GM18499 (cell line): ENCODE data around the gene LRP3.
"Not testable (repeated sequence)": the region's sequence is repeated elsewhere in the genome, so short reads cannot be mapped to it uniquely, and the experiment has no call there.

Experiments used
- ATAC-seq: cut with Tn5 transposase; IDR thresholded peaks from one replicate; pipeline ENCODE4 v1.9.1; 2021; ENCODE audit warnings: moderate number of reproducible peaks; ENCODE audit not compliant: insufficient read depth, unreplicated experiment

Gene LRP3

GRCh38 chr19:33215438-33216197 lies 21.5 kb downstream of the LRP3 start:
- no peak for ATAC-seq

GRCh38 chr19:33216198-33216830 lies 22.2 kb downstream of the LRP3 start:
- no peak for ATAC-seq

GRCh38 chr19:33217881-33218280 lies 23.8 kb downstream of the LRP3 start:
- no peak for ATAC-seq

GRCh38 chr19:33219261-33219815 lies 25.2 kb downstream of the LRP3 start:
- no peak for ATAC-seq

DNA sequence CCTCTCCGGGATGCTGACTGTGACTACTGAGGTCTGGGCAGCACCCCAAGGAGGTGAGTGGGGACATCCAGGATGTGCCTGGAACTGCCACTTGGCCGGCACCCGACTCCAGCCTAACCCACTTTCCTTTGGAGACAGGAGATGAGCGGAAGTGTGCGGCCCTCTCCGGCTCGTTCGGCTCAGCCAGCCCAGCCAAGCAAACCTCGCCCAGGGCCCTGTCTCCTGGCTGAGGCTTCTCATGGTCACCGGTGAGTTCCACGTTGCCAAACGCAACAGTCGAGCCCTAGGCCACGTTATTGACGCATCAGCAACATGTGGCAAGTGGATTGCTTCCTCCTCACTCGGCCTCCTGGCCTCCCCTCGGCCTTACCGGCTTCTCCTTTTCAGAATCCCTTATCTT lies 26.0 kb downstream of the LRP3 start:
- ATAC-seq = no peak

- no peak for ATAC-seq
Measured at GRCh38 chr19:33220735-33221134, 26.6 kb downstream of the LRP3 start.

DNA sequence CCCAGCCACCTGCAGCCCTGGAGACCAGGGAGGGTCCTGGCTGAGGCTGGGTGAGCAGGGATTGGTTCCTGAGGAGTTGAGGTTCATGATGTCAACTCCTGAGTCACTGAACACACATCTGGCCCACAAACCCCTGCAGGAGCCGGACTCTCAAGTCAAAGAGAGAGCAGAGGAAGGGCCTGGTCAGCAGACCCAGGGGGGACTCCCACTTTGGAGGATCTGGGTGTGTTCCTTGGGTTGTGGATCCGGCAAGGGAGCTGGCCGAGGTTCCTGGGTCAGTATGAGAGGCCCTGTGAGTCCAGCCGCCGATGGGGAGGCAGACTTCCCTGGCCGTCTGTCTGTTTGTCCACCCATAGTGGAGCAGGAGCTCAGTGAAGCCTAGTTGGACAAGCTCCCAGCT lies 27.5 kb downstream of the LRP3 start:
- no peak for ATAC-seq

DNA sequence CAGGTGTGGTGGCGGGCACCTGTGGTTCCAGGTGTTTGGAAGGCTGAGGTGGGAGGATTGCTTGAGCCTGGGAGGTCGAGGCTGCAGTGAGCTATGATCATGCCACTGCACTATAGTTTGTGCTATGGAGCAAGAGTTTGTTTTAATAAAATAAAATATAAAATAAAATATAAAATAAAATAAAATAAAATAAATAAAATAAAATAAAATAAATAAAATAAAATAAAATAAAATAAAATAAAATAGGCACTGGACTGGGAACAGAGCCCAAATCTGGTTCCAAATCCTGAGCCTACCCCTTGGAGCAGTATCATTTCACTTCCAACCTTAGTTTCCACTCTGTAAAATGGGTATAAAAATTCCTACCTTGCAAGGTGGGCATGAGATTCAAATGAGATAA lies 28.1 kb downstream of the LRP3 start:
- ATAC-seq = not testable (repeated sequence)

GRCh38 chr19:33224694-33225457 lies 30.7 kb downstream of the LRP3 start:
- ATAC-seq = no peak

DNA sequence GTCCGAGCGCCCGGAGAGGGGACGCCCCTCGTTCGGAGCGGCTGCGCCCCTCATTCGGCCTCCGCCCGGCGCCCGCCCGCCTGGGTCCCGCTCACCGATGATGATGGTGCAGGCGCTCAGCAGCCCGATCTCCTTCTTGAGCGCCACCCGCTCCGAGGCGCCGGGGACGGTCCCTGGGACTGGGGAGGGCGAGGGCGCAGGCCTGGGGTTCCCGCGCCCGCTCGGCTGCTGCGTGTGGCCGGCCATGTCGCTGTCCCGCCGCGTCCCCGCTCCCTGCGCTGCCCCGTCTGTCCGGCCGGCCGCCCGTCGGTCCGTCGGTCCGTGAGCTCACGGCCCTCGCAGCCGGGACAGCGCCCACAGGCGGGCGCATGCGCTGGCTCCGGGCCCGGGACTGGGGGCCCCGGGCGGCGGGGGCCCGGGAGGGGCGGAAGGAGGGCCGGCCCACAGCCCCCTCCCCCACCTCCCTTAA lies 31.4 kb downstream of the LRP3 start, which contains the start of gene SLC7A10:
Gene SLC7A10, minus strand, starts transcription at position 393 of the 469 bp plus-strand sequence. Its CDS starts 147 bp downstream, at position 246.
- ATAC-seq = no peak

DNA sequence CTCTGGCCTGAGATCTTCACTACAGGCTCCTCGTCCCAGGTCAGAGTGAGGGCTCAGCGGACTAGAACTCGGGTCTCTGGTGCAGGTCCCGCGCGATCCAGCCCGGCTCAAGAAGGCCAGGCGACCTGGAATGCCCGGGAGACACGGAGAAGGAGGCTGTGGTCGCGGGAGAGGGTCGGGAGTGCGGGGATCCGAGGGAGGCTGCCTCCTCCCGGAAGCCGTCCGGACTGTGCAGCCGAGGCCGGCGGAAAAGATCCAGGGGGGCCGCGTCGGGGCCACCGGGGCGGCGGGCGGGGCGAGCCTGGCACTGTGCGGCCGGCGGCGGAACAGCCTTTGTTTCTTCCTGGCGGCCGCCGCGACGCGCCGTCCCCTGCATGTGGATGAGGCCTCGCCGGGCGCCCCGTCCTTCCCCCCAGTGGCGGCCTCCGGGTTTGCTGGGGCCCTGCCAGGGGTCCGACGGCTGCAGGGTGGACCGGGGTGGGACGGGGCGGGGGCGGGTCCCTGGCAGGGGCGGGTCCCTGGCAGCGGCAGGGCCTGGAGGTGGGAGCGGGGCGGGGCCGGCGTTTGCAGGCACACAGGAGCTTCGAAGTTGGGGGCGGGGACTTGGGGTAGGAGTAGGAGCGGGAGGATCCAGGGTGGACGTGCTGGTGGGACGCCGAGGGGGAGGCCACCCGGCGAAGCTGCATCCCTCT lies 32.6 kb downstream of the LRP3 start:
- no peak for ATAC-seq

GRCh38 chr19:33227242-33227650 lies 33.1 kb downstream of the LRP3 start:
- no peak for ATAC-seq

- ATAC-seq = no peak
Measured at GRCh38 chr19:33227870-33228599, 33.9 kb downstream of the LRP3 start.

- ATAC-seq = no peak
Measured at GRCh38 chr19:33229962-33230361, 35.8 kb downstream of the LRP3 start.

DNA sequence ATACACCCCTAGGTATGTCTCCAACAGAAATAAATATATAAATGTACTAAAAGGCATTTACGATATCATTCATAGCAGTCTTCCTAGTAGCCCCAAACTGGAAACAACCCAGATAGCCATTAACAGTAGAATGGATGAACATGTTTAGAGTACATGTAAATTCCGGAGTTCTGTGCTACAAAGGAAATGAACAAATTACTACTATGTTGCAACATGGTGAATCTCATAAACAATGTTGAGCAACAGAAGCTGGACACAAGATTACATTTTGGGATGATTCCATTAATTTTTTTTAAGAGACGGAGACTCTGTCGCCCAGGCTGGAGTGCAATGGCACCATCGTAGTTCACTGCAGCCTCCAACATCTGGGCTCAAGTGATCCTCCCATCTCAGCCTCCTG lies 37.4 kb downstream of the LRP3 start:
- ATAC-seq = no peak

GRCh38 chr19:33232656-33233055 lies 38.5 kb downstream of the LRP3 start:
- ATAC-seq = no peak

DNA sequence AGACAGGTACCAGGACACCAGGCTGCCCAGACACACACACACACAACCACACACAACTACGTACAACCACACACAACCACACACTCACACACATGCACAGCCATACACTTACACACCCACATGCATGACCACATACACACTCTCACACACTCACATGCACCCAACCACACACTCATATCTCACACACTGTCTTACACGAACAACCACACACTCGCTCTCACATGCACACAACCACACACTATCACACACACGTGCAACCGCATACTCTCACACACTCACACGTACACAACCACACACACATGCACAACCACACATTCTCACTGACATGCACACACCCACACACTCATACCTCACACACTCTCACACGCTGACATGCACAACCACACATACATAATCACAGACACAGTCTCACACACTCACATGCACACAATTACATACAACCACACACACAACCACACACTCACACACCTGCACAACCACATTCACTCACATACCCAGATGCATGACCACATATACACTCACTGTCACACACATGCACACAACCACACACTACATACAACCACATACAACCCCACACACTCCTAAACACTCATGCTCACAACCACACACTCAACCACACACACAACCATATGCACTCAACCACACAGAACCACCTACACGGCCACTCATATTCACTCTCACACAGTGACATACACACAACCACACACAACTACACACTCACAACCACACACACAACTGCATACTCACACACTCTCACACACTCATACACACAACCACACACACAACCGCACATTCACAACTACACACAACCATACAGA lies 39.1 kb downstream of the LRP3 start:
- no peak for ATAC-seq

GRCh38 chr19:33234092-33234491 lies 40.0 kb downstream of the LRP3 start:
- no peak for ATAC-seq

GRCh38 chr19:33234736-33235135 lies 40.6 kb downstream of the LRP3 start:
- ATAC-seq = no peak
